H9 (cell line): ENCODE data around the gene GUK1. TPM values are rescaled to one million over a fixed set of nuclear protein-coding genes. Genes with fewer than 3 reads are reported as not detected.

Experiments
- DNase-seq: peaks from one replicate; pipeline ENCODE4 v3.0.0-alpha.2; 2017
- H2AFZ ChIP-seq: one replicate; pipeline ENCODE4 v1.6.1; 2013; ENCODE audit warnings: mild to moderate bottlenecking, low read length, control low read depth, moderate library complexity
- H2AK5ac ChIP-seq: 2 replicates; pipeline ENCODE4 v1.6.1; 2013; ENCODE audit warnings: low read length, control low read depth, mixed read lengths; ENCODE audit not compliant: insufficient read length
- H2BK120ac ChIP-seq: one replicate; pipeline ENCODE4 v1.6.1; 2013; ENCODE audit warnings: low read depth, mild to moderate bottlenecking, low read length, control low read depth, inconsistent platforms; ENCODE audit not compliant: poor library complexity, severe bottlenecking
- H2BK12ac ChIP-seq: 2 replicates; pipeline ENCODE4 v1.6.1; 2013; ENCODE audit warnings: low read length, control low read depth, mixed read lengths, low read depth; ENCODE audit not compliant: insufficient read length
- H2BK15ac ChIP-seq: 2 replicates; pipeline ENCODE4 v1.6.1; 2013; ENCODE audit warnings: low read depth, low read length, control low read depth
- H2BK20ac ChIP-seq: one replicate; pipeline ENCODE4 v1.6.1; 2013; ENCODE audit warnings: low read depth, mild to moderate bottlenecking, low read length, control low read depth, inconsistent platforms; ENCODE audit not compliant: poor library complexity, severe bottlenecking
- H2BK5ac ChIP-seq: 2 replicates; pipeline ENCODE4 v1.6.1; 2013; ENCODE audit warnings: low read length, control low read depth, mixed read lengths; ENCODE audit not compliant: insufficient read length
- H3K14ac ChIP-seq: 2 replicates; pipeline ENCODE4 v1.6.1; 2013; ENCODE audit warnings: low read length, control low read depth; ENCODE audit not compliant: insufficient read depth
- H3K18ac ChIP-seq: 2 replicates; pipeline ENCODE4 v1.6.1; 2013; ENCODE audit warnings: low read depth, mild to moderate bottlenecking, mixed read lengths, low read length, control low read depth; ENCODE audit not compliant: insufficient read length
- H3K23ac ChIP-seq: 2 replicates; pipeline ENCODE4 v1.6.1; 2013; ENCODE audit warnings: low read length, control low read depth, mixed read lengths, low read depth; ENCODE audit not compliant: insufficient read length
- H3K23me2 ChIP-seq: 2 replicates; pipeline ENCODE4 v1.6.1; 2013; ENCODE audit warnings: low read depth, mild to moderate bottlenecking, mixed read lengths, low read length, control low read depth; ENCODE audit not compliant: insufficient read length, poor library complexity, severe bottlenecking
- H3K27ac ChIP-seq: 2 replicates; pipeline ENCODE4 v1.5.1; 2013; ENCODE audit warnings: low read length, control low read depth, mixed read lengths, low read depth; ENCODE audit not compliant: insufficient read length
- H3K27me3 ChIP-seq: 2 replicates; pipeline ENCODE4 v1.6.1; 2013; ENCODE audit warnings: low read length, control low read depth, inconsistent platforms; ENCODE audit not compliant: insufficient read depth
- H3K4ac ChIP-seq: 2 replicates; pipeline ENCODE4 v1.6.1; 2013; ENCODE audit warnings: low read depth, mild to moderate bottlenecking, control low read depth, inconsistent platforms, low read length, moderate library complexity
- H3K4me1 ChIP-seq: 2 replicates; pipeline ENCODE4 v1.6.1; 2013; ENCODE audit warnings: low read length, control low read depth, inconsistent platforms; ENCODE audit not compliant: insufficient read depth
- H3K4me2 ChIP-seq: 2 replicates; pipeline ENCODE4 v1.6.1; 2013; ENCODE audit warnings: low read length, control low read depth, mixed read lengths; ENCODE audit not compliant: insufficient read length, insufficient read depth
- H3K56ac ChIP-seq: 2 replicates; pipeline ENCODE4 v1.6.1; 2013; ENCODE audit warnings: low read depth, mild to moderate bottlenecking, mixed read lengths, low read length, control low read depth; ENCODE audit not compliant: insufficient read length
- H3K79me1 ChIP-seq: 2 replicates; pipeline ENCODE4 v1.6.1; 2013; ENCODE audit warnings: low read depth, mild to moderate bottlenecking, moderate library complexity, low read length, control low read depth, inconsistent platforms; ENCODE audit not compliant: insufficient read depth, poor library complexity, severe bottlenecking
- H3K79me2 ChIP-seq: 2 replicates; pipeline ENCODE4 v1.6.1; 2013; ENCODE audit warnings: low read length, control low read depth, inconsistent platforms; ENCODE audit not compliant: insufficient read depth
- H3K9ac ChIP-seq: 2 replicates; pipeline ENCODE4 v1.6.1; 2013; ENCODE audit warnings: low read length, control low read depth, mixed read lengths; ENCODE audit not compliant: insufficient read length; ENCODE audit errors: extremely low read depth
- H3K9me3 ChIP-seq: one replicate; pipeline ENCODE4 v1.6.1; 2013; ENCODE audit warnings: low read depth, low read length, inconsistent platforms; ENCODE audit not compliant: control insufficient read depth
- H3T11ph ChIP-seq: one replicate; pipeline ENCODE4 v1.6.1; 2013; ENCODE audit warnings: mild to moderate bottlenecking, low read length, control low read depth, inconsistent platforms
- H4K20me1 ChIP-seq: one replicate; pipeline ENCODE4 v1.6.1; 2013; ENCODE audit not compliant: control insufficient read depth, insufficient read length, insufficient read depth
- H4K5ac ChIP-seq: 2 replicates; pipeline ENCODE4 v1.6.1; 2013; ENCODE audit warnings: low read depth, mild to moderate bottlenecking, mixed read lengths, low read length, control low read depth; ENCODE audit not compliant: insufficient read length
- H4K8ac ChIP-seq: replicated peaks from 2 replicates; pipeline ENCODE4 v1.6.1; 2013; ENCODE audit warnings: low read length, control low read depth, mixed read lengths, low read depth; ENCODE audit not compliant: insufficient read length
- H4K91ac ChIP-seq: 2 replicates; pipeline ENCODE4 v1.6.1; 2013; ENCODE audit warnings: low read depth, mild to moderate bottlenecking, moderate library complexity, mixed read lengths, low read length, control low read depth; ENCODE audit not compliant: insufficient read length
- H3K27ac Mint-ChIP-seq, 3 experiments: 2 replicates in 2 of 3; 3 replicates in 1 of 3; pipeline ENCODE4 v1.8.0; 2020 to 2021; ENCODE audit warnings: mixed read lengths in 3 of 3, mild to moderate bottlenecking in 1 of 3, moderate library complexity in 1 of 3
- H3K27me3 Mint-ChIP-seq: 2 replicates; pipeline ENCODE4 v1.8.0; 2021; ENCODE audit warnings: low read depth, mild to moderate bottlenecking, moderate library complexity, mixed read lengths
- H3K36me3 Mint-ChIP-seq, 3 experiments: 2 replicates in 2 of 3; 3 replicates in 1 of 3; pipeline ENCODE4 v1.8.0; 2020 to 2021; ENCODE audit warnings: low read depth in 3 of 3, mixed read lengths in 3 of 3; ENCODE audit not compliant: insufficient read depth in 1 of 3
- H3K4me1 Mint-ChIP-seq, 2 experiments: 2 replicates each; pipeline ENCODE4 v1.8.0; 2020; ENCODE audit warnings: mixed read lengths in 2 of 2
- H3K4me3 Mint-ChIP-seq, 2 experiments: 2 replicates in 1 of 2; 3 replicates in 1 of 2; pipeline ENCODE4 v1.8.0; 2020 to 2021; ENCODE audit warnings: mild to moderate bottlenecking in 2 of 2, mixed read lengths in 2 of 2, moderate library complexity in 1 of 2
- H3K9me3 Mint-ChIP-seq, 2 experiments: 2 replicates in 1 of 2; 3 replicates in 1 of 2; pipeline ENCODE4 v1.8.0; 2020; ENCODE audit warnings: mild to moderate bottlenecking in 2 of 2, mixed read lengths in 2 of 2, moderate library complexity in 1 of 2
- WGBS: extraction: QIAGEN DNeasy Blood & Tissue Kit; methylation state at CpG from one replicate; pipeline ENCODE4 v1.1.7; 2013; ENCODE audit warnings: missing lambda C conversion rate, low lambda C conversion rate, mixed read lengths; ENCODE audit not compliant: insufficient read length; ENCODE audit errors: extremely low coverage; 5-methylcytosine and 5-hydroxymethylcytosine counted together
- total RNA-seq: library from RNA; stranded (reverse); gene quantifications from 2 replicates; pipeline ENCODE4 v1.2.1, GENCODE V29; 2021
- TF ChIP-seq, protein P1 (sequence below): fragments of 200-600 bp; sonication (generic); conservative IDR thresholded peaks from 3 replicates; pipeline ENCODE4 v1.8.0; 2021; ENCODE audit warnings: antibody characterized with exemption, mild to moderate bottlenecking

The GUK1 gene
- total RNA-seq, 1 experiment from 2014 or later = 88.2 TPM

DNA sequence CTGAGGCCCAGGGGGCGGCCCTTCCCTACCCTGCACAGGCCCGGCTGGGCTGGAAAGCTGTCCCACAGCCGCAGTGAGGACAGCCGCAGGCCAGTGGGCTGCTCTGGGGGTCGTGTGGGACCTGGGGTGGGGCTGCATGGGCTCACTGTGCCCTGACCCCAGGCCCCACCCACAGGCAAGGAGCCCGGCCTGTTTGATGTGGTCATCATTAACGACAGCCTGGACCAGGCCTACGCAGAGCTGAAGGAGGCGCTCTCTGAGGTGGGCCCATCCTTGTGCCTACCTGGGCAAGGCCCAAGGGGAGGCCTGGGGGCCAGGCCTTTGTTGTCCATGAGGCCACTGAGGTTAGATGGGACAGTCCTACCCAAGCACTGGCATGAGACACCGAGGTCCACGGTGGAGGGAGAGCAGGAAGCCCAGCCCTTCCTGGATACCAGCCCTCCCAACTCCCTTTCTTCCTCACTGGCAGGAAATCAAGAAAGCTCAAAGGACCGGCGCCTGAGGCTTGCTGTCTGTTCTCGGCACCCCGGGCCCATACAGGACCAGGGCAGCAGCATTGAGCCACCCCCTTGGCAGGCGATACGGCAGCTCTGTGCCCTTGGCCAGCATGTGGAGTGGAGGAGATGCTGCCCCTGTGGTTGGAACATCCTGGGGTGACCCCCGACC, 8.2 kb downstream of the GUK1 start:
- Mint-ChIP-seq H3K27me3 (no peaks in the 10 kb centered on the region), H3K4me3 (no peak overlapping the region), H3K9me3 (no peaks in the 10 kb centered on the region), H3K27ac (no peak overlapping the region), H3K36me3 (no peaks in the 10 kb centered on the region; a peak in 1 of 7 replicates), H3K4me1 (peaks cover 0 to 11% of the 10 kb centered on the region in 2 experiments; a peak in 2 of 4 replicates)
- no peak overlapping the region for H3K14ac ChIP-seq
- TF ChIP-seq, protein P1, sequence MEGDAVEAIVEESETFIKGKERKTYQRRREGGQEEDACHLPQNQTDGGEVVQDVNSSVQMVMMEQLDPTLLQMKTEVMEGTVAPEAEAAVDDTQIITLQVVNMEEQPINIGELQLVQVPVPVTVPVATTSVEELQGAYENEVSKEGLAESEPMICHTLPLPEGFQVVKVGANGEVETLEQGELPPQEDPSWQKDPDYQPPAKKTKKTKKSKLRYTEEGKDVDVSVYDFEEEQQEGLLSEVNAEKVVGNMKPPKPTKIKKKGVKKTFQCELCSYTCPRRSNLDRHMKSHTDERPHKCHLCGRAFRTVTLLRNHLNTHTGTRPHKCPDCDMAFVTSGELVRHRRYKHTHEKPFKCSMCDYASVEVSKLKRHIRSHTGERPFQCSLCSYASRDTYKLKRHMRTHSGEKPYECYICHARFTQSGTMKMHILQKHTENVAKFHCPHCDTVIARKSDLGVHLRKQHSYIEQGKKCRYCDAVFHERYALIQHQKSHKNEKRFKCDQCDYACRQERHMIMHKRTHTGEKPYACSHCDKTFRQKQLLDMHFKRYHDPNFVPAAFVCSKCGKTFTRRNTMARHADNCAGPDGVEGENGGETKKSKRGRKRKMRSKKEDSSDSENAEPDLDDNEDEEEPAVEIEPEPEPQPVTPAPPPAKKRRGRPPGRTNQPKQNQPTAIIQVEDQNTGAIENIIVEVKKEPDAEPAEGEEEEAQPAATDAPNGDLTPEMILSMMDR = no peak
- no peak overlapping the region for H3K9ac ChIP-seq
- no peak overlapping the region for H3K27ac ChIP-seq
- no peak overlapping the region for H4K8ac ChIP-seq
- H3K4me2 ChIP-seq = no peak overlapping the region
- H2AK5ac ChIP-seq = no peak overlapping the region
- H3K56ac ChIP-seq = no peak overlapping the region
- H3K4ac ChIP-seq = no peak overlapping the region
- no peak overlapping the region for H2AFZ ChIP-seq
- no CpG with 5 or more reads among the region's 18 CpGs for WGBS
- no peak overlapping the region for H2BK12ac ChIP-seq
- no peak overlapping the region for H2BK15ac ChIP-seq
- no peaks in the 10 kb centered on the region for H3K79me1 ChIP-seq
- peak; percentile 27 for DNase-seq
- H3K18ac ChIP-seq = no peak overlapping the region
- no peak overlapping the region for H2BK5ac ChIP-seq
- H2BK20ac ChIP-seq = no peak overlapping the region
- H4K20me1 ChIP-seq = peaks cover 2% of the 10 kb centered on the region
- no peak overlapping the region for H3K23ac ChIP-seq
- peaks cover 7% of the 10 kb centered on the region; the same call in 1 of the 2 replicates for H3K79me2 ChIP-seq
- no peaks in the 10 kb centered on the region for H3K9me3 ChIP-seq
- H3K4me1 ChIP-seq = no peaks in the 10 kb centered on the region
- no peaks in the 10 kb centered on the region for H3K23me2 ChIP-seq
- no peak overlapping the region for H4K5ac ChIP-seq
- no peak overlapping the region for H3T11ph ChIP-seq
- no peak overlapping the region for H2BK120ac ChIP-seq
- no peaks in the 10 kb centered on the region for H3K27me3 ChIP-seq
- no peak overlapping the region for H4K91ac ChIP-seq
